AG08396 (cell line): ENCODE data around the gene SEMA6B.
"Not testable (repeated sequence)": the region's sequence is repeated elsewhere in the genome, so short reads cannot be mapped to it uniquely, and the experiment has no call there.

Source experiments
- DNase-seq: peaks from one replicate; pipeline ENCODE4 v3.0.0; 2012; ENCODE audit warnings: low spot score, mixed read lengths

Gene SEMA6B, protein sequence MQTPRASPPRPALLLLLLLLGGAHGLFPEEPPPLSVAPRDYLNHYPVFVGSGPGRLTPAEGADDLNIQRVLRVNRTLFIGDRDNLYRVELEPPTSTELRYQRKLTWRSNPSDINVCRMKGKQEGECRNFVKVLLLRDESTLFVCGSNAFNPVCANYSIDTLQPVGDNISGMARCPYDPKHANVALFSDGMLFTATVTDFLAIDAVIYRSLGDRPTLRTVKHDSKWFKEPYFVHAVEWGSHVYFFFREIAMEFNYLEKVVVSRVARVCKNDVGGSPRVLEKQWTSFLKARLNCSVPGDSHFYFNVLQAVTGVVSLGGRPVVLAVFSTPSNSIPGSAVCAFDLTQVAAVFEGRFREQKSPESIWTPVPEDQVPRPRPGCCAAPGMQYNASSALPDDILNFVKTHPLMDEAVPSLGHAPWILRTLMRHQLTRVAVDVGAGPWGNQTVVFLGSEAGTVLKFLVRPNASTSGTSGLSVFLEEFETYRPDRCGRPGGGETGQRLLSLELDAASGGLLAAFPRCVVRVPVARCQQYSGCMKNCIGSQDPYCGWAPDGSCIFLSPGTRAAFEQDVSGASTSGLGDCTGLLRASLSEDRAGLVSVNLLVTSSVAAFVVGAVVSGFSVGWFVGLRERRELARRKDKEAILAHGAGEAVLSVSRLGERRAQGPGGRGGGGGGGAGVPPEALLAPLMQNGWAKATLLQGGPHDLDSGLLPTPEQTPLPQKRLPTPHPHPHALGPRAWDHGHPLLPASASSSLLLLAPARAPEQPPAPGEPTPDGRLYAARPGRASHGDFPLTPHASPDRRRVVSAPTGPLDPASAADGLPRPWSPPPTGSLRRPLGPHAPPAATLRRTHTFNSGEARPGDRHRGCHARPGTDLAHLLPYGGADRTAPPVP

DNA sequence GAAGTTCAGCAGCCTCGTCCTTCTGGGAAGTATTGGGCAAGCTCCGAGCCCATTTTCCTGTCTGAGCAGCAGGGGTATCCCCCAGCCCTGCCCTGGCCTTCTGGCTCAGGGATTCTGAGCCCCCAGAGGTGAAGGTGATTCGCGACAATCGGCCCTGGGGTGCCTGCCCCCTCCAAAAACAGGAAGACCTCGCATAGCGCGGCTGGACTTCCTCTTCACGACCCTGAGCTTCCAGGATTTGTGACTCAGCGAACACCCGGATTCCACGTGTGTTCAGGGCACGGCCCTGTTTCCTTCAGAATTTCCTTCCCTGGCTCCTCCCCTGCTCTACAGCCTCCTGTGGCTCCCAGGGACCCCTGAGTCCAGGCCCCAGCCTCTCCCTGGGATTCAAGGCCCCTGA, at the start of gene SEMA6B:
Gene SEMA6B, minus strand, starts transcription at position 116 of the 400 bp plus-strand sequence. CDS start 1,227 bp downstream, outside the sequence.
- DNase-seq: no peak

GRCh38 chr19:4606921-4607678, 47.6 kb upstream of the SEMA6B start:
- no peak for DNase-seq

DNA sequence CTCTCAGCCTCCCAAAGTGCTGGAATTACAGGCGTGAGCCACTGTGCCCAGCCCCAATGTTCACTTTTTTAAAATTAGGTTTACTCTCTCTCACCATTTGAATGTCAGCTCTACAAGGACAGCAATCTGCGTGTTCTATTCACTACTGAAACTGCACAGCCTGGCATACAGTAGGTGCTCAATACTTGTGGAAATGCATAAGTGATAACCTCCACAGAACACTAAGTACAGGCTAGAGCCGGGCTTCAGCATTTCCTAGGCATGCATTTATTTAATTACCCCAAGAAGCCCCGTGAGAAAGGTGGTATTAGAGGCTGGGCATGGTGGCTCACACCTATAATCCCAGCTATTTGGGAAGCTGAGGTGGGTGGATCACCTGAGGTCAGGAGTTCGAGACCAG, 46.7 kb upstream of the SEMA6B start:
- DNase-seq: no peak

GRCh38 chr19:4604912-4605311, 45.4 kb upstream of the SEMA6B start:
- no peak for DNase-seq

DNA sequence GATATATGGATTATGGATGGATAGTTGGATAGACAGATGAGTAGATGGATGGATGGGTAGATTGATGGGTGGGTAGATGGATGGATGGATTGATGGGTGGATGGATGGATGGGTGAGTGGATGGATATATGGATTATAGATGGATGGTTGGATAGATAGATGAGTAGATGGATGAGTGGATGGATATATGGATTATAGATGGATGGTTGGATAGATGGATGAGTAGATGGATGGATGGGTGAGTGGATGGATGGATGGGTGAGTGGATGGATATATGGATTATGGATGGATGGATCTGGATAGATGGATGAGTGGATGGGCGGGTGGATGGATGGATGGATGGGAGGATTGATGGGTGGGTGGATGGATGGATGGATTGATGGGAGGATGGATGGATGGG, 43.4 kb upstream of the SEMA6B start:
- DNase-seq: no peak

DNA sequence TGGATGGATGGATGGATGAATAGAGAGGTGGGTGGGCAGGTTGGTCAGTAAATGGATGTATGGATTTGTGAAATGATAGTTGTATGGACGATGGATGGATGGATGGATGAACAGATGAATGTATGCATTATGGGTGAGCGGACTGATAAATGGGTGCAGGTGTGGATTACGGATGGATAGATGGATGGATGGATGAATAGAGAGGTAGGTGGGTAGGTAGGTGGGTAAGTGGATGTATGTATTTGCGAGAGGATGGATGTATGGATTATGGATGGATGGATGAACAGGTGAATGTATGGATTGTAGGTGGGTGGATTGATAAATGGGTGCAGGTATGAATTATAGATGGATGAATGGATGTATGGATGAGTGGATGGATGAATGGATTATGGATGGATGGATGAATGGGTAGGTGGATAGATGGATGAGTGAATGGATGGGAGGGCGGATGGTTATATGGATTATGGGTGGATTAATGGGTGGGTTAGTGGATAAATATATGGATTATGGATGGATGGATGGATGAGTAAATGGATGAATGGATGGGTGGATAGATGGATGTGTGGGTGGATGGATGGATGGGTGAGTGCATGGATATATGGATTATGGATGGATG, 42.8 kb upstream of the SEMA6B start:
- DNase-seq: no peak

DNA sequence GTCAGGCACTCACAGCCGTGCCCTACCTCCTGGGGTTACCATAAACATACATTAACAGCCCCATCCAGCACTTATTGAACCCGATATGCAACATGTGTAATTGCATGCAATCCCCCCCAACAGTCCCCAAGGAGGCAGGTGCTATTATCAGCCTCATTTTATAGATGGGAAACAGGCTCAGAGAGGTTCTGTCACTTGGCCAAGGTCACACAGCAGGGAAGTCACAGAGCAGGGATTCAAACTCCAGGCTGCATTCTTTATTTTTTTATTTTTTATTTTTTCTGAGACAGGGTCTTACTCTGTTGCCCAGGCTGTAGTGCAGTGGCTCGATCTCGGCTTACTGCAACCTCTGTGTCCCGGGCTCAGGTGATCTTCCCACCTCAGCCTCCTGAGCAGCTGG, 41.4 kb upstream of the SEMA6B start:
- DNase-seq: no peak

DNA sequence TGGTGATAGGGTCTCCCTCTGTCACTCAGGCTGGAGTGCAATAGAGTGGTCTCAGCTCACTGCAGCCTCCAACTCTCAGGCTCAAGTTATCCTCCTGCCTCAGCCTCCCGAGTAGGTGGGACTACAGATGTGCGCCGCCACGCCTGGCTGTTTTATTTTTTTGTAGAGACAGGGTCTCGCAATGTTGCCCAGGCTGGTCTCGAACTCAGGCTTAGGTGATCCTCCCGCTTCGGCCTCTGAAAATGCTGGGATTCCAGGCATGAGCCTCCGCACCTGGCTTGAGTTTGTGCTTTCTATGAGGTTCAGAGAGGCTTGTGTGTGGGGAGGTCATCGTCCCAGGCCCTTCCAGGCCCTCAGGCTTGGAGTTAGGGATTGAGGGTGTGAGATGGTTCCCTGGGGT, 40.6 kb upstream of the SEMA6B start:
- no peak for DNase-seq

GRCh38 chr19:4598712-4599111, 39.2 kb upstream of the SEMA6B start:
- DNase-seq: no peak

GRCh38 chr19:4597975-4598671, 38.6 kb upstream of the SEMA6B start:
- peak; percentile 78 for DNase-seq

DNA sequence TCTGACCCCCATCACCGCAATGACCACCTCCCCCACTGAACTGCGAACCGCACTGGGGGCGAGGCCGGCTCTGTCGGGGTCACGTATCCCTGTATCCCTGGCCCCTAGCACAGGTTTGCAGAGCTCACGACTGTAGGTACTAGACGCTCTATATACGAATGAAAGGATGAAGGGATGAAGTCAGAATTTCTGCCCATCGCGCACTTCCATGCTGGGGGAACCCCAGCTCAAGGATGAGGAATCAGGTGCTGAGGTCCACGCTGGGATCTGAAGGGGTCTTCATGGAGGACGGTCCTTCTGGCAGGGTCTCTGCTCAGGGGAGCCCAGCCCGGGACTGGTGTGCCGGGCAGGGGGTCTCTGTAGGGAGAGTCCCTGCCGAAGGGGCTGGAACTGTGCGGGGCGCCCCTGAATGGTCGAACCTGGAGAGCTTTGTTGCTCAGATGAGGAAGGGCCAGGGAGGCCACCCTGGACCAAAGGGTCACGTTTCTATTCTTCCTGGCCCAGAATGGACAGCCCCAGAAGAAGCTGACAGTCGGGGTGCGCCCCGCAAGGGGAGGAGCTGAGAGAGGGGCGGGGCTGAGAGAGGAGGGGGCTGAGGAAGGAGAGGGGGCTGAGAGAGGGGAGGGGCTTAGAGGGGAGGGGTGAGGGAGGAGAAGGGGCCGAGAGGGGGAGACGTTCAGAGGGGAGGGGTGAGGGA, 37.9 kb upstream of the SEMA6B start:
- DNase-seq: no peak

DNA sequence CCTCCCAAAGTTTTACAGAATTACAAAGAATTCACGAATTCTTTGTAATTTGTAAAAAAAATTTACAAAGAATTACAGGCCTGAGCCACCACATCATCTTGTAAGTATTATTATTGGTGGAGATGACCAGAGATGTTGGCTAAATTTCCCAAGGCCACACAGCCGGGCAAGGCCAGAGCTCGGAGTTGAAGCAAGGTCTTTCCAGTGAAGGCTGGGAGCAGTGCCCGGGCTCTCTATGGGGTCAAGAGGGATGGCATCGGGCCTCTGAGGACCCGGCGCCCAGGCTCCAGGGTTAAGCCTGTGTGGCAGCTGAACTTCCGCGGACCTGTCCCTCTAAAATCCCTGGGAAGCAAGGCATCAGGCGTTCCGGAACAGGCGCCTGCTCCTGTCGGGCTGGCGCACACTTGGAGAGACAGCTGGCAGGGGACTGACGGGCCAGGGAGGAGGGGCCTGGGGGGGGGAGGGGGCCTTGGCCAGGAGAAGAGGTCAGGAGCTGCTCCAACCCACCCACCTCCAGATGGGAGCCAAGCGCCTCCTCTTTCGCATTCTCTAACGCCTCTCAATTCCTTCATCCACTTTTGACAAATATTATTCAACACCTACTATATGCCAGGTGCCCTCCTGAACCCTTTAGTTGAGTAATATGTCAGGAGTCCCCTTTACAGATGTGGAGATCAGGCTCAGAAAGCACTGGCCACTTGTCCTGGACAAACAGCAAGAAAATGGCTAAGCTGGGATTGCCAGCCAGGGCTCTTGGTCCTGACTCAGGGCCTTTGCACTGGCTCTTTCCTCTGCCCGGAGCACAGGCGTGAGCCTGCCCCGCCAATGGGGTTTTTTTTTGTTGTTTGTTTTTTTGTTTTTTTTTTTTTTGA, 36.8 kb upstream of the SEMA6B start:
- no peak for DNase-seq

GRCh38 chr19:4595158-4595557, 35.7 kb upstream of the SEMA6B start:
- DNase-seq: not testable (repeated sequence)

GRCh38 chr19:4594201-4594600, 34.7 kb upstream of the SEMA6B start:
- no peak for DNase-seq

- peak; percentile 77 for DNase-seq
These were observed 33.9 kb upstream of the SEMA6B start for GRCh38 chr19:4593409-4593851.

GRCh38 chr19:4592445-4592844, 33.0 kb upstream of the SEMA6B start:
- no peak for DNase-seq

- no peak for DNase-seq
These were observed 31.8 kb upstream of the SEMA6B start for GRCh38 chr19:4591320-4591719.

GRCh38 chr19:4590559-4590958, 31.1 kb upstream of the SEMA6B start:
- DNase-seq: no peak

DNA sequence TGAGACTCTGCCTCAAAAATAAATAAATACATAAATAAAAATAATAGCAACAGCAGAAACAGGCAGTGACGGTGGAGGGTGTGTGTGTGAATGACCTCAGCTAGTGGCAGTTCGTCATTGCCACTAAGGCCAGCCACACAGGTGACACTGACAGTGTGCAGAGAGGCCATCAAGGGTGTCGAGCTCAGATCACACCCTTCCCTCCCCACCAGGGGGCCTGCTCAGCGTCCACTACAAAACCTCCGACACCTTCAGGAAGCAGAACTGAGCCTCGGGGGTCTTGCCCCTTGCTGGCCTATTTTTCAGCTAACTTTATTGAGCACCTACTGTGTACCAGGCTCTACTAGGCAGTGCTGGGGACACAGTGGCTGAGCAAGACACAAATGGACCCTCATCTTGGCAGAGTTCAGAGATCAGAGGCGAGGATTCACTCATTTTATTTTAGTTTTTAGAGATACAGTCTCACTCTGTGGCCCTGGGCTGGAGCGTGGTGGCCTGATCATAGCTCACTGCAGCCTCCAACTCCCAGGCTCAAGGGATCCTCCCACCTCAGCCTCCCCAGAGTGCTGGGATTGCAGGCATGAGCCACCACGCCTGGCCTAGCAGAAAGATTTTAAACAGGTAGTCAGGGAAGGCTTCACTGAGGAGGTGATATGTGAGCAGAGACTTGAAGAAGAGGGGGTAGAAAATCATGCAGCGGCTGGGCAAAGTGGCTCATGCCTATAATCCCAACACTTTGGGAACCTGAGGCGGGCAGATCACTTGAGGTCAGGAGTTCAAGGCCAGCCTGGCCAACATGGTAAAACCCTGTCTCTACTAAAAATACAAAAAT, 30.3 kb upstream of the SEMA6B start:
- DNase-seq: no peak
